ENCODE data around the gene CMKLR1.

DNA sequence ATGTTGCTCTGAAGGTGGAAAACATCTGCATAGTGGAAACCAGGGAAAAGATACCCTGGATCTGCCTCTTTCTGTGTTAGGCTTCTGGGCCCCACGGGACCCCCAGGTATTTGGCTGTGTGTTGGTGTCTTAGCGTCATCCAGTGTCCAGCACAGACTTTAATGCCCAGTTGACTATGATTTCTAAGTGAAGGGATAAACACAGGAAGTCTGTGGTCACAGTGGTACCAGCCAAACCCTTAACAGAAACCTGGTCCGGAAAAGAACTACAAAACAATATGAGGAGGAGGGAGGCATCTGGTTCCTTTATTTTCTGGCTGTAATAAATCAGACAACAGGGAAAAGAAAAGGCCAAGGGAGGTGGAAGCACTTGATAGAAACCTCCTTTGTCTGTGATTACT is 56.4 kb downstream of the CMKLR1 start:
- TF ChIP-seq, protein P1, sequence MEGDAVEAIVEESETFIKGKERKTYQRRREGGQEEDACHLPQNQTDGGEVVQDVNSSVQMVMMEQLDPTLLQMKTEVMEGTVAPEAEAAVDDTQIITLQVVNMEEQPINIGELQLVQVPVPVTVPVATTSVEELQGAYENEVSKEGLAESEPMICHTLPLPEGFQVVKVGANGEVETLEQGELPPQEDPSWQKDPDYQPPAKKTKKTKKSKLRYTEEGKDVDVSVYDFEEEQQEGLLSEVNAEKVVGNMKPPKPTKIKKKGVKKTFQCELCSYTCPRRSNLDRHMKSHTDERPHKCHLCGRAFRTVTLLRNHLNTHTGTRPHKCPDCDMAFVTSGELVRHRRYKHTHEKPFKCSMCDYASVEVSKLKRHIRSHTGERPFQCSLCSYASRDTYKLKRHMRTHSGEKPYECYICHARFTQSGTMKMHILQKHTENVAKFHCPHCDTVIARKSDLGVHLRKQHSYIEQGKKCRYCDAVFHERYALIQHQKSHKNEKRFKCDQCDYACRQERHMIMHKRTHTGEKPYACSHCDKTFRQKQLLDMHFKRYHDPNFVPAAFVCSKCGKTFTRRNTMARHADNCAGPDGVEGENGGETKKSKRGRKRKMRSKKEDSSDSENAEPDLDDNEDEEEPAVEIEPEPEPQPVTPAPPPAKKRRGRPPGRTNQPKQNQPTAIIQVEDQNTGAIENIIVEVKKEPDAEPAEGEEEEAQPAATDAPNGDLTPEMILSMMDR (IDR thresholded peaks at IDR 0.05; ENCODE audit: low read length): no peak
- no peak for TF ChIP-seq EZH2 (optimal IDR thresholded peaks at IDR 0.05; ENCODE audit: low read depth, low read length)
- TF ChIP-seq EZH2phosphoT487 (IDR thresholded peaks at IDR 0.05; ENCODE audit: low read length): no peak

All from MM.1S (cell line).